ENCODE data around the gene PTPN11. TPM values are rescaled to one million over a fixed set of nuclear protein-coding genes. Genes with fewer than 3 reads are reported as not detected.

Gene PTPN11
- total RNA-seq, 1 experiment from 2014 or later: 65.3 TPM

DNA sequence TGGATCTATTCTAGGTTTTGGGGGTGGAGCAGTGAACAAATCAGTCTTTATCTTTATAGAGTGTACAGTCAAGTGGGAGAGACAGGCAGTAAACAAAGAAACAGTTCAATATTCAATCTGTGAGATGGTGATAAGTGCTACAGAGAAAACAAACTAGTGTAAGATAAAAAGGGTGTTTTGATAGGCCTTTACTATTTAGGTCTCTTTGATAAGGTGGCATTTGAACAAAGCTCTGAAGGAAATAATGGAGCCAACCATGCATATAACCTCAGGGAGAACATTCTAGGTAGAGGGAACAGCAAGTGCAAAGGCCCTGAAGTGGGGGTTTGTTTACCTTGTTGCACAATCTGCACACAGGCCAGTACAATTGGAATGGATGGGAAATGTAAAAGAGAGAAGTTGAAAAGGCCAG, 47.3 kb downstream of the PTPN11 start:
- Histone ChIP-seq H4K20me1 (ENCODE audit: insufficient read depth, low read depth, low read length) (no peaks in the 10 kb centered on the region), H3K79me2 (ENCODE audit: low read length) (peaks cover 30% of the 10 kb centered on the region), H3K9me3 (ENCODE audit: low read length) (no peaks in the 10 kb centered on the region), H3K27me3 (ENCODE audit: low read length) (no peaks in the 10 kb centered on the region), H3K27ac (ENCODE audit: low read length) (no peak overlapping the region), H3K4me3 (ENCODE audit: low read length) (no peak overlapping the region), H3K9ac (ENCODE audit: low read length) (no peak overlapping the region), H3K4me2 (ENCODE audit: low read depth, low read length, poor library complexity, severe bottlenecking) (no peak overlapping the region), H3K9me2 (replicated peaks; ENCODE audit: insufficient read depth, low read length) (no peaks in the 10 kb centered on the region), H3K4me1 (ENCODE audit: low read length) (no peaks in the 10 kb centered on the region), H3K36me3 (ENCODE audit: insufficient read depth, low read length) (peaks cover 16% of the 10 kb centered on the region), H2AFZ (ENCODE audit: low read length) (no peak overlapping the region)
- no peak for DNase-seq

DNA sequence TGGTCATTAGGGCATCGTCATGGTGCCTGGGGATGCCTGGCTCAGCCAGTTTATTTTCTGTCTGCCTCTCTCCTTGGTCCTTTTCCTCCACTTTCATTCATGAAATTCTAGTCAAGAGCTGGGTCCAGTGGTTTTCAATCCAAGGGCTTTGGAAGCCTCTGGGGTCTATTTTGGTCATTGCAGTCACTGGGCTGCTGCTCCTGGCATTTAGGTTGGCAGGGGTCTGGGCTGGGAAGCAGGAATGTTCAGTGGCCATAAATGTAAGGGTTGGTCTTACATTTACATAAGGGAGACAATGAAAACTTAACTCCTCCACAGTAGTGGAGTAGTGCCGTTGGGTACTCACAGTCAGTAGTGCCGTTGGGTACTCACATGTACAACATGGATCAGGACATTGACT, 48.1 kb downstream of the PTPN11 start:
- no peaks in the 10 kb centered on the region for H3K9me2 ChIP-seq (replicated peaks; ENCODE audit: insufficient read depth, low read length)
- H3K4me2 ChIP-seq (ENCODE audit: low read depth, low read length, poor library complexity, severe bottlenecking): no peak overlapping the region
- no peaks in the 10 kb centered on the region for H3K4me1 ChIP-seq (ENCODE audit: low read length)
- peaks cover 14% of the 10 kb centered on the region for H3K36me3 ChIP-seq (ENCODE audit: insufficient read depth, low read length)
- H3K9me3 ChIP-seq (ENCODE audit: low read length): no peaks in the 10 kb centered on the region
- no peak overlapping the region for H3K9ac ChIP-seq (ENCODE audit: low read length)
- no peaks in the 10 kb centered on the region for H4K20me1 ChIP-seq (ENCODE audit: insufficient read depth, low read depth, low read length)
- H3K27ac ChIP-seq (ENCODE audit: low read length): no peak overlapping the region
- peaks cover 28% of the 10 kb centered on the region for H3K79me2 ChIP-seq (ENCODE audit: low read length)
- no peak overlapping the region for H3K4me3 ChIP-seq (ENCODE audit: low read length)
- DNase-seq: no peak
- no peaks in the 10 kb centered on the region for H3K27me3 ChIP-seq (ENCODE audit: low read length)
- no peak overlapping the region for H2AFZ ChIP-seq (ENCODE audit: low read length)

DNA sequence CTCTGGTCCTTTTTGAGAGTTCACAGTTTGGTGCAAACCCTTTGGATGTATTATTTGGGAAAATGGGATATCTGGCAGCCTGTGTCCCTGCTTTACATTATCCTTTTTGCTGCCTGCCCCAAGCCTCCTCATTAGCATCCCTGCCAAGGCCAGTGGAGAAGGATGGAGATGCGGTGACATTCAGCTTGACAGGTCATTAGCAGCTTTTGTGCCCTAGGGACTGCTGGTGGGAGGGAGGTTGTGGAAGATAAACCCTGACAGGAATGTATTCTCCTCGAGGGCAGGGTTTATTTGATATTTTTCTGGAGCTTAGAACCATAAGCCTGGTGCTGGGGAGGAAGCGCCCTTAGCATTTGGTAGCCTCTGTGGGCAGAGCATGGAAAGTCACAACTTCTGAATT, 49.3 kb downstream of the PTPN11 start:
- no peak overlapping the region for H3K27ac ChIP-seq (ENCODE audit: low read length)
- no peaks in the 10 kb centered on the region for H3K4me1 ChIP-seq (ENCODE audit: low read length)

DNA sequence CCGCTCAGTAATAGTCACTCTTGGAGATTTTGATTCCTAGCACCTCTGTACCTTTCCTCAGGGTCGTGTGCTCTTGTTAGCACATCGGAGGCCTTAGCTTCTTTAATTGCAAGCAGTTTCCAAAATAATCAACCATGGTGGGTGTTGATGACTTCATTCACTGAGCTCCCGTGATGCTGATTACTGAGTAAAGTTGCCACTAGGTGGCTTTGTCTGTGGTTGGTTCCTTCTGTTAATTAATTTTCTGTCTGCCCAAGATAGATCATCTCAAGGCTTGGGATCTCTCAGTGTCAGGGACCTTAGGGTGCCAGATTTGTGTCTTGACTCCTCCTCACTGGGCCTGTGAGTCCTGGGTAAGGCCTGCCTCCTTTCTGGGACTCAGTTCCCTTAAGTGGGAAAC, 54.3 kb downstream of the PTPN11 start:
- H3K9me3 ChIP-seq (ENCODE audit: low read length): no peaks in the 10 kb centered on the region
- no peak overlapping the region for H3K4me2 ChIP-seq (ENCODE audit: low read depth, low read length, poor library complexity, severe bottlenecking)
- H3K79me2 ChIP-seq (ENCODE audit: low read length): peaks cover 5% of the 10 kb centered on the region; the same call in 1 of the 2 replicates
- no peak overlapping the region for H3K27ac ChIP-seq (ENCODE audit: low read length)
- peak; percentile 63 for DNase-seq
- no peaks in the 10 kb centered on the region for H4K20me1 ChIP-seq (ENCODE audit: insufficient read depth, low read depth, low read length)
- H3K27me3 ChIP-seq (ENCODE audit: low read length): no peaks in the 10 kb centered on the region
- H3K36me3 ChIP-seq (ENCODE audit: insufficient read depth, low read length): peaks cover 45% of the 10 kb centered on the region
- H2AFZ ChIP-seq (ENCODE audit: low read length): no peak overlapping the region
- H3K9me2 ChIP-seq (replicated peaks; ENCODE audit: insufficient read depth, low read length): no peaks in the 10 kb centered on the region
- no peak overlapping the region for H3K4me3 ChIP-seq (ENCODE audit: low read length)
- H3K9ac ChIP-seq (ENCODE audit: low read length): no peak overlapping the region
- peaks cover 9% of the 10 kb centered on the region for H3K4me1 ChIP-seq (ENCODE audit: low read length)

More for the DNA sequence above, 49.3 kb downstream of the PTPN11 start:
- no peaks in the 10 kb centered on the region for H3K9me3 ChIP-seq (ENCODE audit: low read length)
- no peak overlapping the region for H3K9ac ChIP-seq (ENCODE audit: low read length)
- no peaks in the 10 kb centered on the region for H3K27me3 ChIP-seq (ENCODE audit: low read length)
- H2AFZ ChIP-seq (ENCODE audit: low read length): no peak overlapping the region
- H3K9me2 ChIP-seq (replicated peaks; ENCODE audit: insufficient read depth, low read length): no peaks in the 10 kb centered on the region
- no peaks in the 10 kb centered on the region for H4K20me1 ChIP-seq (ENCODE audit: insufficient read depth, low read depth, low read length)
- H3K79me2 ChIP-seq (ENCODE audit: low read length): peaks cover 25% of the 10 kb centered on the region
- no peak for DNase-seq
- peaks cover 16% of the 10 kb centered on the region for H3K36me3 ChIP-seq (ENCODE audit: insufficient read depth, low read length)
- no peak overlapping the region for H3K4me2 ChIP-seq (ENCODE audit: low read depth, low read length, poor library complexity, severe bottlenecking)
- no peak overlapping the region for H3K4me3 ChIP-seq (ENCODE audit: low read length)

DNA sequence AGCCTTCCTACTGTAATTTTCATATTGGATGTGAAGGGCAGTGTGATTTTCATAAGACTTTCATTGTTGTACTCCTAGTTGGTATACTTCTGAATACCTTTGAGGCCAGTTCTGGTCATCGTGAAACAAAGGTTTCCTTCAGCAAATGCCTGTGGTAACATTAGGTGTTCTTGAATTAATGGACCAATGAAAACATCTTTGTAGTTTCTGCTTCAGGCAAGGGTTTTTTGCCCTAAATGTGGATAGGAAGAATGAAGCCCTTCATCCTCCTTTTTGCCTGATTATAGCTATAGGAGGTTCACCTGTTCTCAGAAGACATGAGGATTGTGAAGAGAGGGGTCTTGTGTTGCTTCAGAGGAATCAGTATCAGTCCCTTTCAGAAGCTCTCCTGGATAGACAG, 60.7 kb downstream of the PTPN11 start:
- H3K4me3 ChIP-seq (ENCODE audit: low read length): no peak overlapping the region
- DNase-seq: no peak
- no peak overlapping the region for H2AFZ ChIP-seq (ENCODE audit: low read length)
- H3K9me2 ChIP-seq (replicated peaks; ENCODE audit: insufficient read depth, low read length): no peaks in the 10 kb centered on the region
- H3K27me3 ChIP-seq (ENCODE audit: low read length): no peaks in the 10 kb centered on the region
- no peaks in the 10 kb centered on the region for H3K9me3 ChIP-seq (ENCODE audit: low read length)
- peaks cover 12% of the 10 kb centered on the region for H3K4me1 ChIP-seq (ENCODE audit: low read length)
- no peak overlapping the region for H3K9ac ChIP-seq (ENCODE audit: low read length)
- H3K36me3 ChIP-seq (ENCODE audit: insufficient read depth, low read length): peaks cover 70% of the 10 kb centered on the region
- no peaks in the 10 kb centered on the region for H4K20me1 ChIP-seq (ENCODE audit: insufficient read depth, low read depth, low read length)
- no peak overlapping the region for H3K27ac ChIP-seq (ENCODE audit: low read length)
- no peak overlapping the region for H3K4me2 ChIP-seq (ENCODE audit: low read depth, low read length, poor library complexity, severe bottlenecking)
- peaks cover 11% of the 10 kb centered on the region; the same call in 1 of the 2 replicates for H3K79me2 ChIP-seq (ENCODE audit: low read length)

DNA sequence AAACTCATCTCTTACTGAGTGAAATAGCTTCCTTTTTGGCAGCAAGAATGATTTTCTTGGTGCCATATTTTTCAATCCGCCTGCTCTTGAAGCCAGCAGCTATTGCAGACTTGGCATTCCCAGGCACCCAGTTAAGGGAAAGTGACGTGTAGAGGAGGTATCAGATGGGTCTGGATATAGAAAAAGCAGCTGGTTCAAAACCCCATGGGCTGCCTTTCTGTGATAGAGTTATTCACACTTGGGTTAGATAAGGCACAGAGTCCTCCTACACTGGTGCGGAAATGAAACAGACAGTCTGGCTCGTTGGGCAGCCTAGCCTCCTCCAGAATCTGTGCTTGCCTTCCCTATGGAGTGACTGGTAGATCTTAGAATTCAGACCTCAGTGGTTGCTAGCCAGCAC, 62.2 kb downstream of the PTPN11 start:
- Histone ChIP-seq H3K27me3 (ENCODE audit: low read length) (no peaks in the 10 kb centered on the region), H4K20me1 (ENCODE audit: insufficient read depth, low read depth, low read length) (no peaks in the 10 kb centered on the region), H3K4me3 (ENCODE audit: low read length) (no peak overlapping the region), H3K4me2 (ENCODE audit: low read depth, low read length, poor library complexity, severe bottlenecking) (no peak overlapping the region), H3K79me2 (ENCODE audit: low read length) (peaks cover 6% of the 10 kb centered on the region; the same call in 1 of the 2 replicates), H3K9me3 (ENCODE audit: low read length) (no peaks in the 10 kb centered on the region), H3K27ac (ENCODE audit: low read length) (no peak overlapping the region), H3K9me2 (replicated peaks; ENCODE audit: insufficient read depth, low read length) (no peaks in the 10 kb centered on the region), H2AFZ (ENCODE audit: low read length) (no peak overlapping the region), H3K36me3 (ENCODE audit: insufficient read depth, low read length) (peaks cover 58% of the 10 kb centered on the region), H3K4me1 (ENCODE audit: low read length) (peaks cover 10% of the 10 kb centered on the region), H3K9ac (ENCODE audit: low read length) (no peak overlapping the region)
- no peak for DNase-seq

DNA sequence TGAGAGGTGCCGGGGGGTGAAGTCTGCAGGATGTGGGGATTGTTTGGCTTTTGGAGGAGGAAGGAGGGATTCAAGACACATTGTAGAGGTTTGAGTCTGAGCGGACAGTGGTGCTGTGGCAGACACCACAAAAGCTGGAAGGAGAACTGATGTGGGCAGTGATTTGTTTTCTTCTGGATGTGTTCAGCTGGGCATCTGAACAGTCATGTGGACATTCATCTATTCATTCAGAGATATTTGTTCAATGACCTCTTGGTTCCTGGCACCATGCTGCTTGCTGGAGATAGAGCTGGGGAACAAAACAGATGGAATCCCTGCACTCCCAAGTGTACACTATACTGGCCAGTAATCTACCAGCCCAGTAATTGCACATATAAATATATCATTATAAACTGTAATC, 64.0 kb downstream of the PTPN11 start:
- DNase-seq: no peak
- H3K4me3 ChIP-seq (ENCODE audit: low read length): no peak overlapping the region
- no peaks in the 10 kb centered on the region for H4K20me1 ChIP-seq (ENCODE audit: insufficient read depth, low read depth, low read length)
- no peak overlapping the region for H2AFZ ChIP-seq (ENCODE audit: low read length)
- H3K9me3 ChIP-seq (ENCODE audit: low read length): no peaks in the 10 kb centered on the region
- no peaks in the 10 kb centered on the region for H3K9me2 ChIP-seq (replicated peaks; ENCODE audit: insufficient read depth, low read length)
- peaks cover 10% of the 10 kb centered on the region for H3K4me1 ChIP-seq (ENCODE audit: low read length)
- peaks cover 44% of the 10 kb centered on the region for H3K36me3 ChIP-seq (ENCODE audit: insufficient read depth, low read length)
- H3K79me2 ChIP-seq (ENCODE audit: low read length): peaks cover 6% of the 10 kb centered on the region; the same call in 1 of the 2 replicates
- H3K27ac ChIP-seq (ENCODE audit: low read length): no peak overlapping the region
- no peaks in the 10 kb centered on the region for H3K27me3 ChIP-seq (ENCODE audit: low read length)
- no peak overlapping the region for H3K4me2 ChIP-seq (ENCODE audit: low read depth, low read length, poor library complexity, severe bottlenecking)
- H3K9ac ChIP-seq (ENCODE audit: low read length): no peak overlapping the region

DNA sequence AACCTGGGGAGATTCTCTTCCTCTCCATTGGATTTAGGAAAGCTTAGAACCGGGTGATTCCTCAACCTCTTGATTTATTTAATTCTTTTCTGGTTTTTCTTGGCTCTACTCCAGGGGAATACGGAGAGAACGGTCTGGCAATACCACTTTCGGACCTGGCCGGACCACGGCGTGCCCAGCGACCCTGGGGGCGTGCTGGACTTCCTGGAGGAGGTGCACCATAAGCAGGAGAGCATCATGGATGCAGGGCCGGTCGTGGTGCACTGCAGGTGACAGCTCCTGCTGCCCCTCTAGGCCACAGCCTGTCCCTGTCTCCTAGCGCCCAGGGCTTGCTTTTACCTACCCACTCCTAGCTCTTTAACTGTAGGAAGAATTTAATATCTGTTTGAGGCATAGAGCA, 67.6 kb downstream of the PTPN11 start:
- Histone ChIP-seq H3K9me3 (ENCODE audit: low read length) (no peaks in the 10 kb centered on the region), H2AFZ (ENCODE audit: low read length) (no peak overlapping the region), H3K36me3 (ENCODE audit: insufficient read depth, low read length) (peaks cover 39% of the 10 kb centered on the region), H3K9ac (ENCODE audit: low read length) (no peak overlapping the region), H3K4me2 (ENCODE audit: low read depth, low read length, poor library complexity, severe bottlenecking) (no peak overlapping the region), H3K79me2 (ENCODE audit: low read length) (no peaks in the 10 kb centered on the region), H3K4me3 (ENCODE audit: low read length) (no peak overlapping the region), H3K4me1 (ENCODE audit: low read length) (peaks cover 10% of the 10 kb centered on the region), H3K27me3 (ENCODE audit: low read length) (no peaks in the 10 kb centered on the region), H3K9me2 (replicated peaks; ENCODE audit: insufficient read depth, low read length) (no peaks in the 10 kb centered on the region), H4K20me1 (ENCODE audit: insufficient read depth, low read depth, low read length) (no peaks in the 10 kb centered on the region), H3K27ac (ENCODE audit: low read length) (no peak overlapping the region)
- no peak for DNase-seq
